NCI-H69 (cell line): ENCODE measurements around the gene HOXC5.

ENCODE experiments used
- DNase-seq: peaks from one replicate; lab custom pipeline; 2025; lab: John Stamatoyannopoulos, UW

The HOXC5 gene

GRCh38 chr12:54006559-54007220 lies 26.2 kb upstream of the HOXC5 start:
- no peak for DNase-seq

- no peak for DNase-seq
Measured at GRCh38 chr12:54007538-54008259, 25.2 kb upstream of the HOXC5 start.

- DNase-seq, result no peak
Measured at GRCh38 chr12:54008260-54008552, 24.6 kb upstream of the HOXC5 start.

GRCh38 chr12:54009171-54010052 lies 23.4 kb upstream of the HOXC5 start:
- peak; percentile 54 for DNase-seq

GRCh38 chr12:54010053-54010971 lies 22.5 kb upstream of the HOXC5 start:
- DNase-seq, result no peak

GRCh38 chr12:54010972-54011664 lies 21.7 kb upstream of the HOXC5 start:
- no peak for DNase-seq

GRCh38 chr12:54011665-54012532 lies 21.0 kb upstream of the HOXC5 start:
- DNase-seq, result no peak

- no peak for DNase-seq
Measured at GRCh38 chr12:54012631-54013409, 20.0 kb upstream of the HOXC5 start.

GRCh38 chr12:54014377-54015017 lies 18.4 kb upstream of the HOXC5 start:
- no peak for DNase-seq

- no peak for DNase-seq
Measured at GRCh38 chr12:54015018-54015931, 17.6 kb upstream of the HOXC5 start.

GRCh38 chr12:54016051-54016450 lies 16.8 kb upstream of the HOXC5 start:
- no peak for DNase-seq

- peak; percentile 89 for DNase-seq
Measured at GRCh38 chr12:54016478-54016964, 16.3 kb upstream of the HOXC5 start.

- DNase-seq, result peak; percentile 98
Measured at GRCh38 chr12:54017027-54017788, 15.6 kb upstream of the HOXC5 start.

- peak; percentile 99 for DNase-seq
Measured at GRCh38 chr12:54017878-54018467, 14.9 kb upstream of the HOXC5 start.

GRCh38 chr12:54018468-54018984 lies 14.3 kb upstream of the HOXC5 start:
- DNase-seq, result peak; percentile 83
